ENCODE results near the gene SAFB.

DNA sequence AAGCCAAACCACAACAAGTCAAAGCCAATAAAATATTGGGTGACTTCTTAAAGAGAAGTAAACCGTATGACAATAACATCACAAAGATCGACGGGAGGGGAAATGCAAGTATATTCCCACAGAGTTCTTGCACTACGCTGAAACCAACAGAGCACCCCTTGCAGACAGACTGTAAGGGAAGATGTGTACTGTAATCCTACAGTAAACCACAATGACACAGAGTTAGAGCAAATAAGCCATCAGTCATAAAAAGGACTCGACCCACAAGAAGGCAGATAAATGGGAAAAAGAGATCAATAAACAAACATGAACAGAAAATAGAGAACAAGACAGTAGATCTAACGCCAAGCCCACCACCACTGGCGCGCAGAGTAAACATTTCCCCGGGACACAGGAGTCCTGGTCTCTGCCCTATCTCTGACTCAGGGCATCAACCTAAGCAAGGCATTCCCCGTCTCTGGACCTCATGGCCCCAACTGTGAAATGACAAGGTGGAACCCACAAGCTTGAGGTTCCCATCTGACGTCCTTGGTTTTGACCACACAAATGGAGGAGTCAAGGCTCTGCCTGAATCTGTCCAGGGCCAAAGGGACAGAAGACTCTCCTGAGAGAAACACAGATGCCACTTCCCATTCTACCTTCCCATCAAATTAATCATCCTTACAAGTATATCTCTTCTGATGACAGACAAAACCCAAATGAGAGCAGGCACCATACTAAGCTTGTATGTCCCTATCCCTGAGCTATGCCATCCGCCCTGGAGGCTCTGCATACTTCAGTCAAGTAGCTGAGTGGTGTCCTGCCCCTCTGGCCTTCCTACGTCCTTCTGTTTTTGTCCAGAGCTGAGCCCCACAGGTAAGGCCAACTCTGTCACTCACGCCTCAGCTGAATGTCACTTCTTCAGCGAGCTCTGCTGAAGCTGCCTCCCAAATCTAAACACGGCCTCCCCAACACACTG, 15.3 kb upstream of the SAFB start:
- TF ChIP-seq CTCF (IDR thresholded peaks at IDR 0.05), result no peak
- TF ChIP-seq POLR2A (IDR thresholded peaks at IDR 0.05), result no peak

Data from esophagus squamous epithelium (tissue), 4 donors.